ENCODE measurements around the gene DDHD1. TPM values are rescaled to one million over a fixed set of nuclear protein-coding genes. Genes with fewer than 3 reads are reported as not detected.

DDHD1 gene
- total RNA-seq, 1 experiment from 2014 or later = 10.6 TPM

DNA sequence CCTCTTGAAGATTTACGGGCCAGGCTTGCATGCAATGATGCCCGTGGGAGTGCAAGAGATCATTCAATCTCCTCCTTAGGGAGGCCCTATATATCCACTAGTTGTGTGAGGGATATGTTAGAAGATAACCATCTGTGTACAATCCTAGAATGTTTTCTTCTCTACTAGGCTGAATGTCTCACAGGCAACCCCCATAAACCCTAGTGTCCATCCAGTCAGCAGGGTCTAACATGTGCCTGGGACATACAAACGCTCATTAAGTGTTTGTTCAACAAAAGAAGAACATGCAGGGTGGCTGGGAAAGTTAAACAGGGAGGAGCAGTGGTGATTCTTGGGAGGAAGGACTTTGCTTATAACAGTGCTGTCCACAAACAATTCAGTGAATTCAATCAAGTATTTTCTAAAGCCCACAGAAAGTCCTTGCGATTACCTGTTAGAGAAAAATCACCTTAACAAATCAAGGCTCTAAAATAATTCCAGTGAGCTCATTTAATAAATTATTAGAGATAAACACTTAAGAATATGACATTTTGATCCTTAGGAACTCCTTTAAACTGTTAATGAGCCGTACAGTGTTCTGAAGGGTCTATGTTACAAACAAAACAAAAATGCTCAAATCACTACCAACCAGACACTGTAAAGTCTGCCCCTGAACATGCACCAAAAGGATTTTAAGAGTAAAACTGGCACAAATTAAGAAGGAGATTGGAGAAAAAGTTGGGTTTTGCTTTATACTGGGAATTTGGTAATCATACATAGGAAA is 105.6 kb downstream of the DDHD1 start:
- POLR2A ChIA-PET = no interaction called here
- ATAC-seq (no peak), DNase-seq (ENCODE audit: low read depth, low spot score) (no peak)
- in situ Hi-C loops (cut with HindIII; ENCODE audit: low pct_unique_long_range_greater_than_20kb, low sequenced_read_pairs) (no loop called here), intact Hi-C loops (cut with micrococcal nuclease; ENCODE audit: unreplicated experiment) (loop anchor here (5.0 kb wide), 1 partner anchor 225 kb away; no protein-coding TSS in a partner anchor)
- Histone ChIP-seq H3K4me3 (ENCODE audit: low read depth in 2 of 2, low read length in 2 of 2) (no peak overlapping the region), H3K27ac (ENCODE audit: low read length) (no peak overlapping the region), H3K9me3 (ENCODE audit: control insufficient read depth, insufficient read depth, low read depth, low read length) (no peaks in the 10 kb centered on the region), H3K27me3 (ENCODE audit: control insufficient read depth, insufficient read depth, low read length) (no peaks in the 10 kb centered on the region), H3K4me1 (ENCODE audit: control insufficient read depth, insufficient read depth, low read length) (no peaks in the 10 kb centered on the region), H3K36me3 (ENCODE audit: control insufficient read depth, insufficient read depth, low read length) (no peaks in the 10 kb centered on the region; the same call in 1 of the 2 replicates)
- TF ChIP-seq REST (IDR thresholded peaks at IDR 0.05; ENCODE audit: insufficient read depth in 1 of 2, low read depth in 2 of 2, low read length in 1 of 2) (no peak), POLR2AphosphoS5 (IDR thresholded peaks at IDR 0.05; ENCODE audit: low read depth, low read length) (no peak), TCF7L2 (IDR thresholded peaks at IDR 0.05; ENCODE audit: low read depth, low read length) (no peak), SIN3A (IDR thresholded peaks at IDR 0.05; ENCODE audit: borderline replicate concordance, insufficient read depth, low read depth, low read length) (no peak), CTCF (IDR thresholded peaks at IDR 0.05) (no peak)
- CTCF ChIA-PET = no interaction called here
- no TSS peak for BruUV-seq (replicated peaks)

- ChIA-PET POLR2A (no interaction called here), CTCF (interaction anchor here (0.6 kb wide), 1 partner anchor 1418 kb away, joined by 6 read pairs; no protein-coding TSS in a partner anchor)
- no peaks in the 10 kb centered on the region for H3K27me3 ChIP-seq (ENCODE audit: control insufficient read depth, insufficient read depth, low read length)
- ATAC-seq (no peak), DNase-seq (ENCODE audit: low read depth, low spot score) (no peak)
- intact Hi-C loops (cut with micrococcal nuclease; ENCODE audit: unreplicated experiment) = no loop called here
- no peaks in the 10 kb centered on the region for H3K36me3 ChIP-seq (ENCODE audit: control insufficient read depth, insufficient read depth, low read length)
- no peaks in the 10 kb centered on the region for H3K4me1 ChIP-seq (ENCODE audit: control insufficient read depth, insufficient read depth, low read length)
- no peak overlapping the region for H3K4me3 ChIP-seq (ENCODE audit: low read depth in 2 of 2, low read length in 2 of 2)
- in situ Hi-C loops (cut with HindIII; ENCODE audit: low pct_unique_long_range_greater_than_20kb, low sequenced_read_pairs) = no loop called here
- no peaks in the 10 kb centered on the region for H3K9me3 ChIP-seq (ENCODE audit: control insufficient read depth, insufficient read depth, low read depth, low read length)
- H3K27ac ChIP-seq (ENCODE audit: low read length) = no peak overlapping the region
- no peak for TF ChIP-seq CTCF (IDR thresholded peaks at IDR 0.05)
- TF ChIP-seq SIN3A (IDR thresholded peaks at IDR 0.05; ENCODE audit: borderline replicate concordance, insufficient read depth, low read depth, low read length) = no peak
- no peak for TF ChIP-seq TCF7L2 (IDR thresholded peaks at IDR 0.05; ENCODE audit: low read depth, low read length)
- no peak for TF ChIP-seq REST (IDR thresholded peaks at IDR 0.05; ENCODE audit: insufficient read depth in 1 of 2, low read depth in 2 of 2, low read length in 1 of 2)
- TF ChIP-seq POLR2AphosphoS5 (IDR thresholded peaks at IDR 0.05; ENCODE audit: low read depth, low read length) = no peak
- BruUV-seq (replicated peaks) = no TSS peak
Measured at GRCh38 chr14:53044486-53044885, 108.6 kb downstream of the DDHD1 start.
